K562 (cell line): ENCODE data around the gene ADGRG1. TPM values are rescaled to one million over a fixed set of nuclear protein-coding genes. Genes with fewer than 3 reads are reported as not detected.
A peak's percentile ranks its signal among the peaks of the same experiment; 100 is the strongest.

Experiments used
- CTBP1 ChIP-seq: fragments of 450-650 bp; IDR thresholded peaks from 2 replicates; pipeline ENCODE4 v1.6.1; 2016; ENCODE audit warnings: borderline replicate concordance
- RCOR1 ChIP-seq, 2 experiments: IDR thresholded peaks; 2 replicates each; pipeline ENCODE4 v1.6.1; 2012; ENCODE audit warnings: low read depth in 2 of 2, low read length in 2 of 2, borderline replicate concordance in 1 of 2, improper control_type of control experiment in 1 of 2
- polyA plus RNA-seq, 8 experiments: library from polyadenylated mRNA; depleted of rRNA in 4 of 8; stranded (reverse) in 5 of 8; unstranded in 3 of 8; fragments of >200 nt; fragmentation: Nextera tagmentation in 2 of 8; fragmentation: Illumina TruSeq in 1 of 8; extraction: Ambion mirVana in 2 of 8; extraction: Trizol in 1 of 8; gene quantifications; 2 replicates each; pipeline versions ENCODE4 v1.2.1 to v1.2.3, GENCODE V29; 2011 to 2014; ENCODE audit warnings: inconsistent platforms in 1 of 8, missing spikeins in 1 of 8
- total RNA-seq, 7 experiments: library from RNA; depleted of rRNA in 6 of 7; stranded (reverse); fragments of >200 nt in 6 of 7; fragmentation: Illumina TruSeq in 2 of 7; extraction: Trizol in 2 of 7; gene quantifications; 2 replicates each; pipeline versions ENCODE4 v1.2.1 to v1.2.3, GENCODE V29; 2011 to 2021; ENCODE audit warnings: low replicate concordance in 1 of 7
- TF ChIP-seq, protein P1 (sequence below): sonication (generic); formaldehyde crosslinking; IDR thresholded peaks from 2 replicates; pipeline ENCODE4 v1.8.0; 2022; ENCODE audit warnings: mild to moderate bottlenecking, missing genetic modification reagents
- TF ChIP-seq, protein P2 (sequence below), 3 experiments: IDR thresholded peaks in 2 of 3; conservative IDR thresholded peaks in 1 of 3; 2 replicates each; pipeline ENCODE4 v1.5.1; 2011 to 2012; ENCODE audit warnings: low read length in 3 of 3, mild to moderate bottlenecking in 3 of 3, control low read depth in 2 of 3, improper control_type of control experiment in 1 of 3, inconsistent platforms in 1 of 3, low read depth in 1 of 3, mixed read lengths in 1 of 3, moderate library complexity in 1 of 3; ENCODE audit not compliant: insufficient read depth in 2 of 3

The ADGRG1 gene
- total and polyA plus RNA-seq, 9 of the 15 experiments (the other 6 are each of a cell fraction or from before 2014, with no cell fraction given): 0.04 to 0.31 (median 0.16) TPM; not detected in 6

DNA sequence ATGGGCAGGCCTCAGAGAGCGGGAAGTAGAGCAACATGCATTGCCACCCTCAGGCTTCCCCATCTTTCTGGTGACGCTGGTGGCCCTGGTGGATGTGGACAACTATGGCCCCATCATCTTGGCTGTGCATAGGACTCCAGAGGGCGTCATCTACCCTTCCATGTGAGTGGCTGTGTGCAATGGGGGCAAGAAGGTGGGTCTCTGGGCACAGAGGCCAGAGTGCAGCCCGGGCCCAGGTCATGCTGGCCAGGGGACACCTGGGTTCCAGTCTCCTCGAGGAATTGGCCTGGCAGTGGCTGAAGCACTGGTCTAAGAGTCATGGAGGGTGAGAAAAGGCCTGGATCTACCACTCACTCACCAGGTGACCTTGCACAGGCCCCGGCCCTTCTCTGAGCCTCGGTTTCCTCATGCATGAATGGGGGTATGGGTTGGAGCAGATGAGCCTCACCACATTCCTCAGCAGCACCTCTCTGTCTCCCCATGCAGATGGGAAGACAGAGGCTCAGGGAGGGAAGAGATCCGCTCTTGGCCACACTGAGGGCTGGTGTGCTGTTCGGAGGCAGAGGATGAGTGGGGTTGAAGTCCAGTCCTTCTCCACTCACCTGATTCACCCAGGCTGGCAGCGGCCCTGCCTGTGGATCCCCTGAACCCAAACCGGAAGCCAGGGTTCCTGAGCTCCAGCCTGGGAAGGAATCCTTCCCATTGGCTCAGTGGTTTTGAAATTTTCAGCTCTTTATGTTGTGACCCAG, 32.5 kb downstream of the ADGRG1 start (continued):
- TF ChIP-seq, protein P1, sequence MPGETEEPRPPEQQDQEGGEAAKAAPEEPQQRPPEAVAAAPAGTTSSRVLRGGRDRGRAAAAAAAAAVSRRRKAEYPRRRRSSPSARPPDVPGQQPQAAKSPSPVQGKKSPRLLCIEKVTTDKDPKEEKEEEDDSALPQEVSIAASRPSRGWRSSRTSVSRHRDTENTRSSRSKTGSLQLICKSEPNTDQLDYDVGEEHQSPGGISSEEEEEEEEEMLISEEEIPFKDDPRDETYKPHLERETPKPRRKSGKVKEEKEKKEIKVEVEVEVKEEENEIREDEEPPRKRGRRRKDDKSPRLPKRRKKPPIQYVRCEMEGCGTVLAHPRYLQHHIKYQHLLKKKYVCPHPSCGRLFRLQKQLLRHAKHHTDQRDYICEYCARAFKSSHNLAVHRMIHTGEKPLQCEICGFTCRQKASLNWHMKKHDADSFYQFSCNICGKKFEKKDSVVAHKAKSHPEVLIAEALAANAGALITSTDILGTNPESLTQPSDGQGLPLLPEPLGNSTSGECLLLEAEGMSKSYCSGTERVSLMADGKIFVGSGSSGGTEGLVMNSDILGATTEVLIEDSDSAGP (CRISPR knock-in tag): no peak
- TF ChIP-seq, protein P2, sequence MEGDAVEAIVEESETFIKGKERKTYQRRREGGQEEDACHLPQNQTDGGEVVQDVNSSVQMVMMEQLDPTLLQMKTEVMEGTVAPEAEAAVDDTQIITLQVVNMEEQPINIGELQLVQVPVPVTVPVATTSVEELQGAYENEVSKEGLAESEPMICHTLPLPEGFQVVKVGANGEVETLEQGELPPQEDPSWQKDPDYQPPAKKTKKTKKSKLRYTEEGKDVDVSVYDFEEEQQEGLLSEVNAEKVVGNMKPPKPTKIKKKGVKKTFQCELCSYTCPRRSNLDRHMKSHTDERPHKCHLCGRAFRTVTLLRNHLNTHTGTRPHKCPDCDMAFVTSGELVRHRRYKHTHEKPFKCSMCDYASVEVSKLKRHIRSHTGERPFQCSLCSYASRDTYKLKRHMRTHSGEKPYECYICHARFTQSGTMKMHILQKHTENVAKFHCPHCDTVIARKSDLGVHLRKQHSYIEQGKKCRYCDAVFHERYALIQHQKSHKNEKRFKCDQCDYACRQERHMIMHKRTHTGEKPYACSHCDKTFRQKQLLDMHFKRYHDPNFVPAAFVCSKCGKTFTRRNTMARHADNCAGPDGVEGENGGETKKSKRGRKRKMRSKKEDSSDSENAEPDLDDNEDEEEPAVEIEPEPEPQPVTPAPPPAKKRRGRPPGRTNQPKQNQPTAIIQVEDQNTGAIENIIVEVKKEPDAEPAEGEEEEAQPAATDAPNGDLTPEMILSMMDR (IDR thresholded peaks at IDR 0.05 in 2 of 3, conservative IDR thresholded peaks at IDR 0.05 in 1 of 3; ENCODE audit: insufficient read depth in 2 of 3, low read depth in 1 of 3, low read length in 3 of 3): peak; percentile 60 to 73 (median 61); a peak in 5 of 6 replicates
- peak; percentile 55; the same call in 1 of the 2 replicates for TF ChIP-seq CTBP1
- TF ChIP-seq RCOR1 (IDR thresholded peaks at IDR 0.05; ENCODE audit: borderline replicate concordance in 1 of 2, low read depth in 2 of 2, low read length in 2 of 2): peak in 1 of 2 experiments; percentile 56; a peak in 1 of 4 replicates
